Activated naive CD4-positive, alpha-beta T cell treated with Interleukin-2 at 50 U/mL for 16 hours (primary cell): ENCODE results near the gene AVPI1.

ENCODE experiments used
- DNase-seq: peaks from one replicate; pipeline ENCODE4 v3.0.0-alpha.2; 2020

AVPI1 gene

GRCh38 chr10:97686962-97687784 lies at the start of gene AVPI1:
AVPI1 (minus strand) TSS chr10:97687241; CDS start chr10:97679905, 7,336 bp downstream.
- peak; percentile 94 for DNase-seq

GRCh38 chr10:97736403-97736901 lies 49.4 kb upstream of the AVPI1 start:
- DNase-seq: no peak

DNA sequence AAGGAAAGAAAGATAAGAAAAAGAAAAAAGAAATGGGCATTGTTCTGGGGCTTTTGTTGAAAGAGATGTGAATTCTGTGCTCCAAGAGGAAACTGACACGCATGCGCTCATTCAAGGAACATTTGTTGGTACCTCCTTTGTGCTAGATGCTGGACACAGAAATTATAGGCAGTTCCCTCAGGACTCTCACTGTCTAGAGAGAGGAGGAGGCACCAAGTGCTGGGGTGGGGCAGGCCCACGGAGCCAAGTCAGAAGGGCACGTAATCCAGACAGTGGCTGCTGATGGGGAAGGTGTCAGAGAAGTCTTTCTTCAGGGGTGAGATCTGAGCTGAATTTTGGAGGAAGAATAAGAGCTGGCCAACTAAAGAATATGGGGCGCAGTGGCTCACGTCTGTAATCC lies 47.0 kb upstream of the AVPI1 start:
- DNase-seq: no peak

DNA sequence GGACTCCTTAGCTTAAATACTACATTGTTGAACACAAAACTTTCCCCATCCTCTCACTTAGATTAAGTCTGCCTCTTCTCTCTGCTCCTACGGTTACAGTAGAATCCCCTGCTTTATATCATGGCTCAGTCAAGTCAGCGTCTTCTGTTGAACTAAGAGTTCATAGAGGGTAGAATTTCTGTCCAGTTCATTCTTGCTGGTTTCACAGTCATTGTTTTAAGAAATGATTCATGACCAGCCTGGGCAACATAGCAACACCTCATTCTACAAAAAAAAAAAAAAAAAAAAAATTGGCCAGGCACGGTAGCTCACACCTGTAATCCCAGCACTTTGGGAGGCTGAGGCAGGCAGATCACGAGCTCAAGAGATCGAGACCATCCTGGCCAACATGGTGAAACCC lies 46.2 kb upstream of the AVPI1 start:
- no peak for DNase-seq

GRCh38 chr10:97732052-97732359 lies 45.0 kb upstream of the AVPI1 start:
- no peak for DNase-seq

DNA sequence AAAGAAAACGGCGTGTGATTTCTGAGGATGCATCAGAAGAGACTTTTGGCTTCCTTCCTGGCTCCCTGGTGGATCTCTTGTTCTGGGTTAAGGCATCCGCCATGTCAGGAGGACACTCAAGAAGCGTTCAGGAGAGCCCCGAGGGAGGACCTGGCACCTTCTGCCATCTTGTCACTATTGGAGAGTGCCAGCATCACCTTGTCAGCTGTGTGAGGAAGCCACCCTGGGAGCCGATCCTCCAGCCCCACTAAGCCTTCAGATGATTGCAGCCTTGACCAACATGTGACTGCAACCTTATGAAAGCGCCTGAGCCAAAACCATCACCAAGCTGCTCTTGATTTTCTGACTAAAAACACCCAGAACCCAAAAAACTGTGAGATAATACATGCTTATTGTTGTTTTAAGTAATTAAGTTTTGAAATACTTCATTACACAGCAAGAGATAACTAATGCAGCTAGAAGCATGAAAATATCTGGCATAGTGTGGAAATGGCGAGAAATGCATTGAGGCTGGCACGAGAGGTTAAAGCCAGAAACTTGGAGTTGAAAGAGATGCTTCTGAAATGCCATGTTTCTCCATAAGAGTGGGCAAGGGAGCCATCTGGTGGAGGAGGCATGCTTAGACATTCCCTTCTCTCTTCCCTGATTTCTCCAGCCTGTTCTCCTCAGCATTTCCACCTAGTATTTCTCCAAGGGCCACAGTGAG lies 44.5 kb upstream of the AVPI1 start:
- DNase-seq: peak; percentile 51

DNA sequence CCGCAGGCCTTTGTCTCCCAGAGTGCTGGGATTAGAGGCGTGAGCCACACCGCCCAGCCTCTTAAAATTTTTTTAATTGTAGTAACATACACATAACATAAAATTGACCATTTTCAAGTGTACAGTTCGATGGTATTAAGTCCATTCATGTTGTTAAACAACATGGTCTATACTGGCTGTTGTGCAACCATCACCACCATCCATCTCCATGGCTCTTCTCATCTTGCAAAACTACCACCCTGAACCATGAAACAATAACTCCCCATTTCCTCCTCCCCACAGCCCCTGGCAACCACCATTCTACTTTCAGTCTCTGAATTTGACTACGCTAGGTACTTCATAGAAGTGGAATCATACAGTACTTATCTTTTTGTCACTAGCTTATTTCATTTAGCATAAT lies 42.0 kb upstream of the AVPI1 start:
- DNase-seq: no peak

DNA sequence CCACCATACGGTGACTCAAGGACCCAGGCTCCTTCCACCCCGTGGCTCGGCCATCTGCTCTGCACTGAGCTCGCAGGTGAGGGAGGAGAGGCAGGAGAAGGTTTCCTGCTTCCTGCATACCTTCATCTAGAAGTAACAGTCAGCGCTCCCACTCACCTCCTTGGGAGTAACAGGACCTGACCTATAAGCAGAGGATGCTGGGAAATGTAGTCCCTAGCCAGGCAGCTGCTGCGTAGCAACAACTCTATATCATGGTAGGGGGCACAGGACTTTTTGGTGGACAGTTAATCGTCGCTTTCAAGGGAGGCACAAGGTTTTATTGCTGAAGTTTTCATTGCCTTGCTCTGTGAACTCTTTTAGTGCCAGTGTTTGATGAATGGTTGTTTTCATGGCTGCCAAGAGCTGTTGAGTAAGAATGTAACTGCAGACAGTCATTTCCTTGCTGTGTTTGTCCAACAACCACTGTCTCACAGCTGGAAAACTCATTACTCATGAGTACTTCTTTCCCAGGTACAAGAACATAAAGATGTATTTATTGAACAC lies 39.7 kb upstream of the AVPI1 start:
- DNase-seq: no peak

- no peak for DNase-seq
Observed at GRCh38 chr10:97724341-97724941, 37.4 kb upstream of the AVPI1 start.

- no peak for DNase-seq
Observed at GRCh38 chr10:97723001-97723400, 36.0 kb upstream of the AVPI1 start.

DNA sequence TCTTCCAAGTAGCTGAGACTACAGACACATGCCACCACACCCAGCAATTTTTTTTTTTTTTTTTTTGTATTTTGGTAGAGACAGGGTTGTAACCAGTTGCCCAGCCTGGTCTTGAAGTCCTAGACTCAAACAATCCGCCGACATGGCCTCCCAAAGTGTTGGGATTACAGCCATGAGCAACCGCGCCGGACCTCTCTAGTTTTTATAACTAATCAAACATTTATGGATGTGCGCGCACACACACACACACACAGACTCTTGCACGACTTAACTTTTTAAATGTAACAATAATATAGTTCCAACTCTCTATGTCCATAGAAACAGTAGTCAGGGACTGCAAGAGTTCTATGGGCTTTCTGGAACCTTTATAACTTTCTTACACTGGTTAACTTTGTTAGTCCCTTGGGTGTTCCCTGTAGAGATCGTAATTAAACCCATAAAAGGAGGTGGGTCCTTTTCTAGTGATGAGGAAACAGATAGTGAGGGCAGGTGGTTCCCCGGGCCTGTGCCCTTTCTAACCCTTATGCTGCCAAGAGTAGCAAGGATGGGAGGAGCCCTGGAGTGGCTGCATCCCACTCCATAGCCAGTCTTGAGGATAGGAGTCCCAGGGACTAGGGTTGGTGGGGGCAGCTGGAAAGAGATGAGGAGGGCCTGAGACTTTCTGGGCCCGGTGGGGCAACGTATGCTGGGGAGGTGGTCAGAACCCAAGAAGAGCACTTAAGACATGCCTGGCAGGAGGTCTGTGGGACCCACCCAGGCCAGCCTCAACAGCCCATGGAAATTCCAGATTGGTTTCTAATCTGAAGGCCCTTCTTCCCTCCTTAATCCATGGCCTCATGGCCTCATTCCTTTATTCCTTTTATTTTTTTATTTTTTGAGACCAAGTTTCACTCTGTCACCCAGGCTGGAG lies 35.1 kb upstream of the AVPI1 start:
- DNase-seq: no peak

DNA sequence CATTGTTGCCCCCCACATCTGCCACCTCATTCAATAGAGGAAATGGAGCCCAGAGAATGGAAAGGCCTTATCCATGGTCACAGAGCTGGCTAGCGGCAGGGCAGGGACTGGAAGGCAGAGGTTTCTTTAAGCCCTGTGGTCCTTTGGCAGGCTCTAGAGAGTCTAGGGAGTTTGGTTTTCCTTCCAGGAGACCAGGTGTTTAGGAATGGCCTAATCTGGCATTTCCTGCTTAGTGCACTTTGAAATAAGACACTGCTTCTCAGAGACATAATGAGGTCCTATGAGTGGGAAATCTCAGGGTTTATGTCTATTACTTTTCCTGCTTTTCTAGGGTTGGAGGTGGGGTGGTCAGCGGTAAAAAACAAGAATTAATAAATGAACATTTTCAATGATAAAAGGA lies 32.6 kb upstream of the AVPI1 start:
- no peak for DNase-seq

- no peak for DNase-seq
Observed at GRCh38 chr10:97718659-97719142, 31.7 kb upstream of the AVPI1 start.

DNA sequence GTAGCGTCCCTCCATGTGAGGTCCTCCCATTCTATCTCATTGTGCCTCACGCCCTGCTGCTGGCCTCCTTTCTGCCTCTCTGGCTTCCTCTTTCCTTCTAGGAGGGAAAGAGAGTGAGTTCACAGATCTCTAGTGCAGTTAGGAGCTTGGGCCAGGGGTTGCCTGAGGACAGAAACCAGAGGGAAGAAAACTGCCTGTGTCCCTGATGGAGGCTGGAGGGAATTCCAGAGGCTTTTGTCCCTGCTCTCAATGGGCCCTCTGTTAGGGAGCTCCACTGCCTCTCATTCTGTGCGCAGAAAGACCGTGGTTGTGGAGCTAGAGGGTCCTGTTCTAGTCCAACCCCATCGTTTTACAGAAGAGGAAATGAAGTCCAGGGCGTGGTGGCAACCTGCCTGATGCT lies 31.1 kb upstream of the AVPI1 start:
- DNase-seq: no peak

- no peak for DNase-seq
Observed at GRCh38 chr10:97717627-97718026, 30.6 kb upstream of the AVPI1 start.

DNA sequence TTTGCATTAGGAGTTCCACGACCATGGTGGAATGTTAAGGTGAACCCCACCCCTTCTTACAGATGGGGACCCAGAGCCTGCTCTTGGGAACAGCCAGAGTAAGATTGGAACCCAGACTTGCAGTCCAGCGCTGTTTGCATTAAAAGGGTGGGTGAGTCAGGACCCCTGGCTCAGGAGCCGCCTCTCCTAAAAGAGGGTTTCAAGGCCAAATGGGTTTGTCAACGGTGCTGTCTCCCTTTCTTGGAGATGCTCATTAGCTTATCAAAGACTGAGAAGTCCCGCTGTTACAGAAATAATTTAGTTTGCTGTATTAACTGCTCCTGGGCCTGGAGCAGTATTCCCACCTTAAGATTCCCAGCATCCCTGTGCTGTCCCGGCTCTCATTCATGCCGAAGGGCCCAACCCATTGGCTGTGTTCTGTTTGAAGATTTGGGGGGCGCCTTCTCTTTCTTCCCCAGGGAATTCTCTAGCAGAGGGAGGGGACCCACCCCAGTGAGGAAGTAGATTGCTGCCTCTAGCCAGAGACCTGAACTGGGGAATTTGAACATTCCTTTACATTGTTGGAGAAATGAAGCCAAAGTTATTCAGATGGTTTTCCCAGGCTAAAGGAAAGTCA lies 28.3 kb upstream of the AVPI1 start:
- no peak for DNase-seq

DNA sequence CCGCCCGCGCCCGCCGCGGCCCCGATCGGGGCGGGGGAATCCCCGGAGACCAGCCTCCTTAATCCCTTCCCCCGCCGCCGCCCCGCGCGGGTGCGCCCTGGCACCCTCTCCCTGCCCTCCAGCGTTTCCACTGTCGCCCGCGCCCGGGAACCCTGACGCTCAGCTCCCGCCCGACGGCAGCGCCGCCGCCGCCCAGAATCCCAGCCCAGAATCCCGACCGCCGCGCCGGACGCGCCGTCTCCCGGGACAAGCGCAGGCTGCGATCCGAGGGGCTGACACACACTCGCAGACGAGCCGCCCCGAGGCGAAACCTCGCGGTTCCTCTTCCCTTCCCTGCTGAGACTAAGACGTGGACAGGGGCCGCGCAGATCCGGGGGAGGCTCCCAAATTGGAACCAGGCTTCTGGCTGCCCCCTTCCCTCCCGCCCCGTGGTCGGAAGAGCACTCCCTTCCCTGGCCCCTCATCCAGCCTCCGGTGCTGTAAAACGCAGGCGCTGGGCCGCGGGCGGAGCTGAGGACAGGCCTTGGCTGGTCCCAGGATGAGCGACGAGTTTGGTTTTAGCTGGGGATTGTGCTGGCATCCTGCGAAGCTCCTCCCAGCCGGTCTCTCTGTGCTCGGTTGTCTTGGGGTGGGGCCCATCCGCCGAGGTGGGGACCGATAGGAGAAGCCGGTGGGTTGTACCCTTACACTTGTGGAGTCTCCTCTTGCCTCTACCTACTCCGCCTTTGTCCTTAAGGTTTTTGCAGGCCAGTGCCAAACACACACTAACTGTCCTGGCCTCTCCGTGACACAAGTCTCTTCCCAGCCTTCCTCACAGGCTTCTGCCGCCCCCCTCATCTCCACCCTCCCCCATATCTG lies 27.6 kb upstream of the AVPI1 start:
- no peak for DNase-seq

DNA sequence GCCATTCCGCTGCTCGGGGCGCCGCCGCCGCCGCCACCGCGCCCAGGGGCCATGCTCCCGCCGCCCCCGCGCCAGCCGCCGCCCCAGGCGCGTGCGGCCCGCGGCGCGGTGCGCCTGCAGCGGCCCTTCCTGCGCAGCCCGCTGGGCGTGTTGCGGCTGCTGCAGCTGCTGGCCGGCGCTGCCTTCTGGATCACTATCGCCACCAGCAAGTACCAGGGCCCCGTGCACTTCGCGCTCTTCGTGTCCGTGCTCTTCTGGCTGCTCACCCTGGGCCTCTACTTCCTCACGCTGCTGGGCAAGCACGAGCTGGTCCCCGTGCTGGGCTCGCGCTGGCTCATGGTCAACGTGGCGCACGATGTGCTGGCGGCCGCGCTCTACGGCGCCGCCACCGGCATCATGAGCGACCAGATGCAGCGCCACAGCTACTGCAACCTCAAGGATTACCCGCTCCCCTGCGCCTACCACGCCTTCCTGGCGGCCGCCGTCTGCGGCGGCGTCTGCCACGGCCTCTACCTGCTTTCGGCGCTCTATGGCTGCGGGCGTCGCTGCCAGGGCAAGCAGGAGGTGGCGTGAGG lies 26.9 kb upstream of the AVPI1 start:
- peak; percentile 59 for DNase-seq

GRCh38 chr10:97713339-97713825 lies 26.3 kb upstream of the AVPI1 start, which contains the start of gene MARVELD1:
MARVELD1 (plus strand) TSS chr10:97713730; CDS start chr10:97713877, 147 bp downstream.
- no peak for DNase-seq
